Measurements from ENCODE around the gene SOCS3.

SOCS3 gene

GRCh38 chr17:78359997-78360370, at the start of gene SOCS3:
Gene SOCS3, minus strand, starts transcription at chr17:78360077. Its CDS starts 982 bp downstream, at chr17:78359095.
- DNase-seq: peak; percentile 96 to 97

DNA sequence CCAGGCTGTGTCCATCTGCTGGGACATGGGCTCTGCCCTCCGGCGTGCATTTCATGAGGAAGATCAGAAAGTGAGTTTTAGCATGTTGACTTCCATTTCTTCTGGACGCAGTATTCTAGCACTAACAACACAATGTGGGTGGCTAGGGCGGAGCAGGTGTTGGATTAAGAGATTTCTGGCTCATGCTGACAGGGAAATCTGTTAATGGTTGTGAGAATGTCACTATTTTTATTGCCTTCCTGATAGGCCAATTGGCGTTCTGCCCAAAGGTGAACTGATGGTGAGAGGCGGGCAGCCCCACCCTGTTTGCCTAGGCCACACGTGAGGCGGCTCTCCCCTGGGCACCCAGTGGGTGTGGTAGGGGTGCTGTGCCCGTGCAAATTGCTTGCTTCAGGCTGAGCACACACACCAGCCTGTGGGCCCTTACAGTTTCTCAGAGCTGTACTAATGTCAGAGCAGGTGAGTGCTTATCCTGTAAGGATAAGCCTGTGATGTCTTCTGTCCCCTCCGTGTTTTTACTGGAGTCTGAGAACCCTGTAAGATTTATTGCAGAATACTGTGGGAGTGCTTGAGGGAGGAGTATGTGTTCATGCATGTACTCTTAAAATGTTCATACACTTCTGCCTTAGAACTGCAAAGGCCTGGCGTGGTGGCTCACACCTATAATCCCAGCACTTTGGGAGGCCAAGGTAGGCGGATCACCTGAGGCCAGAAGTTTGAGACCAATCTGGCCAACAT, 49.5 kb upstream of the SOCS3 start:
- DNase-seq: no peak

DNA sequence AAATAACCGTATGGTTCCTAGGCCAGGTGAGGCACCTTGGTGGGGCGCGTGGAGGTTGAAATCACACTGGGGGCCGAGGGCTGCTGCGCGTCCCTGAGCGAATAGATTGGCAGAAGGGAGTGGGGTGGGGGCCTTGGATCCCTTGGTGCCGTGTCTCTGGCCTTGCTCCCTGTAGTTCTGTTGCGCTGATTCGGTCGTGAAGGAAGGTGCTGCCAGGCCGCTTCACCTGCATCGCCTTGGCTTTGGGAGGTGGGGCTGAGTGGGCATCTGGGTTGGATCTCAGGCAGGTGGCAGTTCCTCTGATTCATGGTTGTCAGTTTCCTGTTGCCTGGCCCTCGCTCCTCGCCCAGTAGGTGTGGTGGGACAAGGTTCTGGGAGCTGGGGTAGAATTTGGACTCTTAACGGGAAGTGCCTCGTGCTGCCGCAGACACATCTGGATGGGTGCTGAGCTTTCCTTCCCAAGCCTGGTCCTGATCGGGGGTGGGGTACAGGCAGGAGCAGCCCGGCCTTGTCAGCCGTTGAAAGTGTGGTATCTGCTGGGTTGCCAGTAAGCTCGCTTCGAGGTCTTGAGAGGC, 48.7 kb upstream of the SOCS3 start:
- no peak for DNase-seq

- no peak for DNase-seq
These were observed 47.6 kb upstream of the SOCS3 start for GRCh38 chr17:78407387-78408000.

DNA sequence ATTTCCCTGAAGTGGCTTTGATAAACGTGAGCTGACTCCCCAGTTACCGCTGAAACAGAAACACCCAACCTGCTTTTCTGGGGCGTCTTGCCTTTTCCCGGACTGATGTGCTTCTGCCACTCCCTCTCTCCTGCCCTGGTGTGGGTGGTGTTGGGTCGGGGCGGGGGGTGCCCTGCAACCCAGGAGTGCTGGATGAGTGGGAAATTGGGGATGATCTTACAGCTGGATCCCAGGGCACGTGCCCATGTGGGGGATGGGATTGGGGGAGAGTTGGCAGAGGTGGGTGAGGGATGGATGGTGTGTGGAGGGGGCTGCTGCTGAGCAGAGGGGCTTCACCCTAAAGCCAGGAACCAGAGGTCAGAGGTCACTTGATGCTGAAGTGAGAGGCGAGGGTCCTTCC, 47.0 kb upstream of the SOCS3 start:
- DNase-seq: no peak

DNA sequence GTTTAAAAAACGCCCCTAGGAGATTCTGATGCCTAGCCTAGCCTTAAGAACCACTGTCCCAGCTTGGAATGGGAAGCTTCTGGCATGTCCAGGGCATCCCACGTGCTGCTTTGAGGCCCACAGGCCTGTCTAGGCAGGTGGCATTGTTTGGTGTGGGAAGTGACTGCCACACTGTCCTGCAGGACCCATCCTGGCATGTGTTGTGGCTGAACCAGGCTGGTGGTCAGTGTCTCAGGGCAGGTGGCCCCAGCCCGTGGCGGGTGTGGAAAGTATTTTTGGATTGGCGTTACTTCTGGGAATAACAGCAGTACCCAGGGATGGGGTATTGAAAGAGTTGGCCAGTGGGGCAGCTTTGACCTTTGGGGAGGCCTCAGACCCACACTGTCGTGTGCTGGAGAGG, 46.5 kb upstream of the SOCS3 start:
- no peak for DNase-seq

DNA sequence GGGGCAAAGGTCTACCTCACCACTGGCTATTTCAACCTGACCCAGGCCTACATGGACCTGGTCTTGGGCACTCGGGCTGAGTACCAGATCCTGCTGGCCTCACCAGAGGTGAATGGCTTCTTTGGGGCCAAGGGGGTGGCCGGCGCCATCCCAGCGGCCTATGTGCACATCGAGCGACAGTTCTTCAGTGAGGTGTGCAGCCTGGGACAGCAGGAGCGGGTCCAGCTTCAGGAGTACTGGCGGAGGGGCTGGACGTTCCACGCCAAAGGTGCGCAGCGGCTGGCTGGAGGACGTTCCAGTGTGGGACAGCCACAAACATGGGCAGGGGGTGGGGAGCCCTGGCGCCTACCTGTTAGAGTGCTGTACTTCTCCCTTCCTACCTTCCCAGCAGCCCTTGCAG, 43.9 kb upstream of the SOCS3 start:
- DNase-seq: no peak

DNA sequence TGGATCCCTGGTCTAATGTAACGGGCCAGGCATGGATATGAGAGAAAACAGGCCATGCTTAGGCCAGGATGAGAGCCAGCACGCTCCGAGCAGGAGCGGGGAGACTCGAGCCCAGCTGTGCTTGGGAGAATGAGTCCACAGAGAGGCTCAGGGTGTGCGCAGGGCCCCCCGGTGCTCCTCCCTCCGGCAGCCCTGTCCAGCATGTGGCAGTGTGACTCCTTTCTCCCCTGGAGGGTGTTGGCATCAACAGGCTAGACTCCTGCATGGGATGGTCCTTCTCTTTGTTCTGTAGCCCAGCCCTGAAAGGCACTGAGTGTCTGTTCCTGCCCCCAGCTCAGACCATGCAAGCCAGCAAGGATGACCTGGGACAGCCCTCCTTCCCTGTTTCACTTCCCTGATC, 42.0 kb upstream of the SOCS3 start:
- no peak for DNase-seq

- no peak for DNase-seq
These were observed 41.4 kb upstream of the SOCS3 start for GRCh38 chr17:78401246-78401645.

DNA sequence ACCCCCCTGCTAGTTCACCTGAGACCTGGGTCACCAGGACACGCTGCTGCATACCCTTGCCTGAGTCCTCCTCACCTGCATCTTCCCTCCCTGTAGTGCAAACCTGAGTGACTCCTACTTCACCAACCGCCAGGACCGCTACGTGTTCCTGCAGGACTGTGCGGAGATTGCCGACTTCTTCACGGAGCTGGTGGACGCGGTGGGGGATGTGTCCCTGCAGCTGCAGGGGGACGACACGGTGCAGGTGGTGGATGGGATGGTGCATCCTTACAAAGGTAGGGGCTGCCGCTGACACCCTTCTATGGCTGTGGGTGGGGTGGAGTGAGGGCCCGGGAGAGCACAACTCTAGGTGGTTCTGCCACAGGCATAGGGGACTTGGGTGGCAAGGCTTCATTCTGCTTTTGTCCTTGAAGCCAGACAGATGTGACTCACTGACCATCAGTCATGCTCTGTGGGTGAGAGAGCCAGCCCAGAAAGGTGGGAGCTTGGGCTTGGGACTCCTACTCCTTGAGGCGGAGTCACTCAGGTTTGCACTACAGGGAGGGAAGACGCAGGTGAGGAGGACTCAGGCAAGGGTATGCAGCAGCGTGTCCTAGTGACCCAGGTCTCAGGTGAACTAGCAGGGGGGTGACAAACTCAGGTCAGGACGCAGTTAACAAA, 40.8 kb upstream of the SOCS3 start:
- no peak for DNase-seq

GRCh38 chr17:78399693-78400144, 39.8 kb upstream of the SOCS3 start:
- no peak for DNase-seq

GRCh38 chr17:78399028-78399692, 39.3 kb upstream of the SOCS3 start:
- no peak for DNase-seq

GRCh38 chr17:78398390-78398789, 38.5 kb upstream of the SOCS3 start:
- DNase-seq: no peak

- DNase-seq: no peak
These were observed 37.8 kb upstream of the SOCS3 start for GRCh38 chr17:78397681-78398101.

GRCh38 chr17:78396441-78397337, 36.8 kb upstream of the SOCS3 start:
- DNase-seq: no peak

DNA sequence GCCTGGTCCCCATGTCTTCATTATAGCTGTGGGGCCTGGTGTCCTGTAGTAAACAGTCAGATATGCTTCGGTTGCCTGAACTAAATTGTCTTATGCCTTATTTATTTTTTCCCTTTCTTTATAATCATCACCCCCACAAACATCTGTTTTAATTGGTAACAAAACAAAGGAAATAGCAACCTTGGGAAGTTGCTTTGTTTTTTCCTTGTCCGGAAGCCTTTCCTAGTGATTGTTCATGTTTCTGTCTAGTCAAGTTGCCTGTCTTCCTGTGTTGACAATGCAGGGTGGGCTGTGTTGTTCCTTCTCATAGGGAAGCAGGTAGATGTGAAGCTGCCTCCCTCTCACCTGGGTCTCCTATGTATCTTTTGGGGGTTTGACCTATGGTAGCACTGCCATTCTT, 35.3 kb upstream of the SOCS3 start:
- DNase-seq: no peak

- no peak for DNase-seq
These were observed 34.3 kb upstream of the SOCS3 start for GRCh38 chr17:78394209-78394608.

DNA sequence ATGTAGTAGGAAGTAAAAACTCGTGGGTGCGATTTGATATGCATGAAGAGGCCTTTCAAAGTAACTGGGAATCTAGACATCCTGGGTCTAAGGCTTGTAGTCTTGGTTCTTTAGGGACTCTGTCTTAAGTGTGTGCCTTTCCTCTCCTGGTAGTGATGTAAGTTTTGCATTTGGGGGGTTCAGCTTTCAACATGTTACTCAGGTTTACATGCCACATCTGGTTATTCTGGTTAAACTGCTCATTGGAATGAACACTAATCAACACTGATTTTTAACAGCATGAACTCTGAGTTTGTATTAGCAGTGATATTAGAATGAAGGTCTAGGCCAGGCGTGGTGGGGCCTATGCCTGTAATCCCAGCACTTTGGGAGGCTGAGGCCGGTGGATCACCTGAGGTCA, 33.7 kb upstream of the SOCS3 start:
- DNase-seq: no peak

GRCh38 chr17:78392295-78392694, 32.4 kb upstream of the SOCS3 start:
- DNase-seq: no peak

- no peak for DNase-seq
These were observed 32.0 kb upstream of the SOCS3 start for GRCh38 chr17:78391843-78392242.

GRCh38 chr17:78391051-78391431, 31.2 kb upstream of the SOCS3 start:
- no peak for DNase-seq

Measured in stimulated activated CD4-positive, alpha-beta T cell treated with anti-CD3 and anti-CD28 coated beads, Interleukin-2, amount 100 ng/mL, for 48 hours (primary cell).